ENCODE results near the gene CACNA1C.

DNA sequence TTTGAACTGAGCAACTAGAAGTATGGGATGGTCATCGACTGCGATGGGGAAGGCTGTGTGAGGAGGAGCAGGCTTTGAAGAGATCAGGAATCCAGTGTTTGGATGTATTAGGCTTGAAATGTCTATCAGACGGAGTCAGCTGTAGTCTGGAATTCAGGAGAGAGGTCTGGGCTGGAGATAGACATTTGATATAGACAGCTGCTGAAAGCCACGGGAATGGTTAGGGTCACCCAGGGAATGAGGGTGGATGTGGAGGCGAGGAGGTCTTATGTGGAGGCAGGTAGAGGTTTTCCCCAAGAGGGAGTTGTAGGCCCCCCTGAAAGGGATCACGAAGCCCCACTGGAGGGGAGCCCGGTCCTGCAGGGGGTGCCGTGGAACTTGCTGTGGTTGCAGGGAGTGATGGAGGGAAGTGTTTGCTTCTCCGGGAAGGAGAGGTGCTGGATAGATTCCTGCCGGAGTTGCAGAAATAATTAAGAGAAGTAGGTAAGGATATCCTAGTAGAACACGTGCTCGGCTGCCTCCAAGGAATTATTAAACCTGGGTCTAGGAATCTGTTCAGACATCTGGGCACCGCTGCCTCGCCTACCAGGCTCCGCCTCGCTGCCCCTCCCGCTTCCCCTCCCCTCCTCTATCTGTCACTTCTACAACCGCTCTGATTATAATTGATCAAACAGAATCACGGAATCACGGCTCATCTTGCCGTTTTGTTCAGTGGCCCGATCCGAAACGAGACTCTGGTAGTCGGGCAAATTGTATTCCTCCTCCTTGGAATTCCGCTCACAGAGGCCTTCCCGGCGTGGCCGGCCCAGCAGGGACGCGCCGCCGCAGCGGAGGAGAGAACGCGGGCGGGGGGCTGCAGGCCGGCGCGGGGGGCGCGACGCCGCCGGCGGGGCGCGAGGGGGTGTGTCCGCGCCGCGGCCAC, 826 bp upstream of the CACNA1C start:
- TF ChIP-seq, protein P1, sequence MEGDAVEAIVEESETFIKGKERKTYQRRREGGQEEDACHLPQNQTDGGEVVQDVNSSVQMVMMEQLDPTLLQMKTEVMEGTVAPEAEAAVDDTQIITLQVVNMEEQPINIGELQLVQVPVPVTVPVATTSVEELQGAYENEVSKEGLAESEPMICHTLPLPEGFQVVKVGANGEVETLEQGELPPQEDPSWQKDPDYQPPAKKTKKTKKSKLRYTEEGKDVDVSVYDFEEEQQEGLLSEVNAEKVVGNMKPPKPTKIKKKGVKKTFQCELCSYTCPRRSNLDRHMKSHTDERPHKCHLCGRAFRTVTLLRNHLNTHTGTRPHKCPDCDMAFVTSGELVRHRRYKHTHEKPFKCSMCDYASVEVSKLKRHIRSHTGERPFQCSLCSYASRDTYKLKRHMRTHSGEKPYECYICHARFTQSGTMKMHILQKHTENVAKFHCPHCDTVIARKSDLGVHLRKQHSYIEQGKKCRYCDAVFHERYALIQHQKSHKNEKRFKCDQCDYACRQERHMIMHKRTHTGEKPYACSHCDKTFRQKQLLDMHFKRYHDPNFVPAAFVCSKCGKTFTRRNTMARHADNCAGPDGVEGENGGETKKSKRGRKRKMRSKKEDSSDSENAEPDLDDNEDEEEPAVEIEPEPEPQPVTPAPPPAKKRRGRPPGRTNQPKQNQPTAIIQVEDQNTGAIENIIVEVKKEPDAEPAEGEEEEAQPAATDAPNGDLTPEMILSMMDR (IDR thresholded peaks at IDR 0.05; ENCODE audit: low read depth, low read length, poor library complexity, severe bottlenecking), result no peak
- no peak for TF ChIP-seq EZH2phosphoT487 (IDR thresholded peaks at IDR 0.05; ENCODE audit: borderline replicate concordance, low read length)

Data from DOHH2 (cell line).